Panc1 (cell line): ENCODE data around the gene NUDT16. TPM values are rescaled to one million over a fixed set of nuclear protein-coding genes. Genes with fewer than 3 reads are reported as not detected.

Experiments
- ATAC-seq: fragments of 200-7000 bp; cut with Tn5 transposase; 2 replicates; pipeline ENCODE4 v1.9.1; 2020; ENCODE audit warnings: mild to moderate bottlenecking, moderate library complexity
- BruUV-seq: library from RNA; stranded (reverse); fragments of 400-500 nt; replicated peaks from 2 replicates; lab custom pipeline; 2021; lab: Mats Ljungman, UMichigan
- CTCF ChIA-PET: fragments of 300-600 bp; sonication (Branson Sonifier 250); formaldehyde crosslinking; loops from one replicate; lab custom pipeline; 2022; ENCODE audit warnings: antibody characterized with exemption; lab: Charles Lee
- POLR2A ChIA-PET: fragments of 300-600 bp; sonication (Branson Sonifier 250); formaldehyde crosslinking; loops from one replicate; lab custom pipeline; 2022; ENCODE audit warnings: antibody characterized with exemption; lab: Charles Lee
- DNase-seq: peaks from one replicate; pipeline ENCODE4 v3.0.0-alpha.2; 2010; ENCODE audit warnings: low read depth, low spot score
- H3K27ac ChIP-seq: 2 replicates; pipeline ENCODE4 v1.5.1; 2011; ENCODE audit warnings: mild to moderate bottlenecking, low read length, inconsistent platforms
- H3K27me3 ChIP-seq: fragments of 200-500 bp; sonication (Bioruptor generic); 2 replicates; pipeline ENCODE4 v1.6.0; 2014; ENCODE audit warnings: low read length, inconsistent platforms; ENCODE audit not compliant: control insufficient read depth, insufficient read depth
- H3K36me3 ChIP-seq: fragments of 200-500 bp; sonication (Bioruptor generic); 2 replicates; pipeline ENCODE4 v1.5.1; 2014; ENCODE audit warnings: inconsistent platforms, mild to moderate bottlenecking, low read length, moderate library complexity; ENCODE audit not compliant: control insufficient read depth, insufficient read depth
- H3K4me1 ChIP-seq: 2 replicates; pipeline ENCODE4 v1.5.1; 2011; ENCODE audit warnings: inconsistent platforms, mild to moderate bottlenecking, low read length, moderate library complexity; ENCODE audit not compliant: control insufficient read depth, insufficient read depth
- H3K4me3 ChIP-seq, 2 experiments: 2 replicates each; pipeline ENCODE4 v1.5.1; 2011 to 2012; ENCODE audit warnings: low read depth in 2 of 2, low read length in 2 of 2, mild to moderate bottlenecking in 2 of 2, inconsistent platforms in 1 of 2, moderate library complexity in 1 of 2
- H3K9me3 ChIP-seq: fragments of 200-500 bp; sonication (Bioruptor generic); 2 replicates; pipeline ENCODE4 v1.5.1; 2014; ENCODE audit warnings: low read depth, mild to moderate bottlenecking, inconsistent platforms, low read length, moderate library complexity; ENCODE audit not compliant: control insufficient read depth, insufficient read depth
- POLR2AphosphoS5 ChIP-seq: IDR thresholded peaks from 2 replicates; pipeline ENCODE4 v1.6.1; 2012; ENCODE audit warnings: mild to moderate bottlenecking, low read depth, low read length, moderate library complexity
- SIN3A ChIP-seq: IDR thresholded peaks from 2 replicates; pipeline ENCODE4 v1.6.1; 2012; ENCODE audit warnings: low read depth, mild to moderate bottlenecking, low read length, moderate library complexity, borderline replicate concordance; ENCODE audit not compliant: insufficient read depth
- TCF7L2 ChIP-seq: IDR thresholded peaks from 2 replicates; pipeline ENCODE4 v1.6.1; 2011; ENCODE audit warnings: mild to moderate bottlenecking, low read depth, low read length, inconsistent platforms
- in situ Hi-C: cut with HindIII; loops from 2 replicates; pipeline ENCODE4 v1.10.0; 2016; ENCODE audit warnings: low sequenced_read_pairs, low pct_unique_long_range_greater_than_20kb
- intact Hi-C: fragments of 100-400 bp; cut with micrococcal nuclease; formaldehyde crosslinking; loops from one replicate; pipeline ENCODE4 v1.10.0; 2022; ENCODE audit not compliant: unreplicated experiment
- total RNA-seq: library from RNA; stranded (reverse); gene quantifications from one replicate; pipeline ENCODE4 v1.2.1, GENCODE V29; 2021; ENCODE audit not compliant: unreplicated experiment
- TF ChIP-seq, protein P1 (sequence below), 2 experiments: IDR thresholded peaks; 2 replicates each; pipeline ENCODE4 v1.6.1; 2011 to 2012; ENCODE audit warnings: low read depth in 2 of 2, control low read depth in 1 of 2, low read length in 1 of 2, mild to moderate bottlenecking in 1 of 2, moderate library complexity in 1 of 2; ENCODE audit not compliant: insufficient read depth in 1 of 2
- TF ChIP-seq, protein P2 (sequence below): fragments of 450-650 bp; IDR thresholded peaks from 2 replicates; pipeline ENCODE4 v1.5.1; 2017; ENCODE audit warnings: mild to moderate bottlenecking

NUDT16 gene
- total RNA-seq, 1 experiment from 2014 or later: 12.5 TPM

DNA sequence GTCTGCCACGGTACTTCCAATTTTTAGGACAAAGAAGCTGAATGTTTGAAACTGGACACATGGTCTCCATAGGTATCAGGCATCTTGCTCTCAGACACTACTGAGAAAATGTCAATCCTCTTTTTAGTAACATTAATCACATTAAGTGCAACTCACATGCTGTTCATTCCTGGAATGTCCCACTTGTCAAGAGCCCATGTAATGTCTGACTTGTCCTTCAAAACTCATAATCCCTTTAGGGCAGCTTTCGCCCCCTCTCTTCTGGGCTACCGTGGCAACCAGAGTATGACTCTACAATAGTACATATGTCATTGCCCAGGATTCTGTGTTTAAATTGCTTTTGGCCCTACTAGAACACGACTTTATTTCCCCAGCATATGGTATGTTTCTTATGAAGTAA, 12.3 kb downstream of the NUDT16 start:
- DNase-seq (no peak), ATAC-seq (no peak)
- BruUV-seq: no TSS peak
- TF ChIP-seq POLR2AphosphoS5: no peak
- TF ChIP-seq TCF7L2: no peak
- no peak for TF ChIP-seq SIN3A
- TF ChIP-seq, protein P1, sequence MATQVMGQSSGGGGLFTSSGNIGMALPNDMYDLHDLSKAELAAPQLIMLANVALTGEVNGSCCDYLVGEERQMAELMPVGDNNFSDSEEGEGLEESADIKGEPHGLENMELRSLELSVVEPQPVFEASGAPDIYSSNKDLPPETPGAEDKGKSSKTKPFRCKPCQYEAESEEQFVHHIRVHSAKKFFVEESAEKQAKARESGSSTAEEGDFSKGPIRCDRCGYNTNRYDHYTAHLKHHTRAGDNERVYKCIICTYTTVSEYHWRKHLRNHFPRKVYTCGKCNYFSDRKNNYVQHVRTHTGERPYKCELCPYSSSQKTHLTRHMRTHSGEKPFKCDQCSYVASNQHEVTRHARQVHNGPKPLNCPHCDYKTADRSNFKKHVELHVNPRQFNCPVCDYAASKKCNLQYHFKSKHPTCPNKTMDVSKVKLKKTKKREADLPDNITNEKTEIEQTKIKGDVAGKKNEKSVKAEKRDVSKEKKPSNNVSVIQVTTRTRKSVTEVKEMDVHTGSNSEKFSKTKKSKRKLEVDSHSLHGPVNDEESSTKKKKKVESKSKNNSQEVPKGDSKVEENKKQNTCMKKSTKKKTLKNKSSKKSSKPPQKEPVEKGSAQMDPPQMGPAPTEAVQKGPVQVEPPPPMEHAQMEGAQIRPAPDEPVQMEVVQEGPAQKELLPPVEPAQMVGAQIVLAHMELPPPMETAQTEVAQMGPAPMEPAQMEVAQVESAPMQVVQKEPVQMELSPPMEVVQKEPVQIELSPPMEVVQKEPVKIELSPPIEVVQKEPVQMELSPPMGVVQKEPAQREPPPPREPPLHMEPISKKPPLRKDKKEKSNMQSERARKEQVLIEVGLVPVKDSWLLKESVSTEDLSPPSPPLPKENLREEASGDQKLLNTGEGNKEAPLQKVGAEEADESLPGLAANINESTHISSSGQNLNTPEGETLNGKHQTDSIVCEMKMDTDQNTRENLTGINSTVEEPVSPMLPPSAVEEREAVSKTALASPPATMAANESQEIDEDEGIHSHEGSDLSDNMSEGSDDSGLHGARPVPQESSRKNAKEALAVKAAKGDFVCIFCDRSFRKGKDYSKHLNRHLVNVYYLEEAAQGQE (IDR thresholded peaks at IDR 0.05; ENCODE audit: insufficient read depth in 1 of 2, low read depth in 2 of 2, low read length in 1 of 2): no peak
- TF ChIP-seq, protein P2, sequence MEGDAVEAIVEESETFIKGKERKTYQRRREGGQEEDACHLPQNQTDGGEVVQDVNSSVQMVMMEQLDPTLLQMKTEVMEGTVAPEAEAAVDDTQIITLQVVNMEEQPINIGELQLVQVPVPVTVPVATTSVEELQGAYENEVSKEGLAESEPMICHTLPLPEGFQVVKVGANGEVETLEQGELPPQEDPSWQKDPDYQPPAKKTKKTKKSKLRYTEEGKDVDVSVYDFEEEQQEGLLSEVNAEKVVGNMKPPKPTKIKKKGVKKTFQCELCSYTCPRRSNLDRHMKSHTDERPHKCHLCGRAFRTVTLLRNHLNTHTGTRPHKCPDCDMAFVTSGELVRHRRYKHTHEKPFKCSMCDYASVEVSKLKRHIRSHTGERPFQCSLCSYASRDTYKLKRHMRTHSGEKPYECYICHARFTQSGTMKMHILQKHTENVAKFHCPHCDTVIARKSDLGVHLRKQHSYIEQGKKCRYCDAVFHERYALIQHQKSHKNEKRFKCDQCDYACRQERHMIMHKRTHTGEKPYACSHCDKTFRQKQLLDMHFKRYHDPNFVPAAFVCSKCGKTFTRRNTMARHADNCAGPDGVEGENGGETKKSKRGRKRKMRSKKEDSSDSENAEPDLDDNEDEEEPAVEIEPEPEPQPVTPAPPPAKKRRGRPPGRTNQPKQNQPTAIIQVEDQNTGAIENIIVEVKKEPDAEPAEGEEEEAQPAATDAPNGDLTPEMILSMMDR: no peak
- CTCF ChIA-PET: no interaction called here
- Histone ChIP-seq H3K27me3 (no peaks in the 10 kb centered on the region; the same call in 1 of the 2 replicates), H3K4me3 (no peak overlapping the region), H3K36me3 (no peaks in the 10 kb centered on the region), H3K4me1 (no peaks in the 10 kb centered on the region), H3K27ac (no peak overlapping the region), H3K9me3 (no peaks in the 10 kb centered on the region)
- in situ Hi-C loops: no loop called here
- POLR2A ChIA-PET: no interaction called here
- intact Hi-C loops: no loop called here

DNA sequence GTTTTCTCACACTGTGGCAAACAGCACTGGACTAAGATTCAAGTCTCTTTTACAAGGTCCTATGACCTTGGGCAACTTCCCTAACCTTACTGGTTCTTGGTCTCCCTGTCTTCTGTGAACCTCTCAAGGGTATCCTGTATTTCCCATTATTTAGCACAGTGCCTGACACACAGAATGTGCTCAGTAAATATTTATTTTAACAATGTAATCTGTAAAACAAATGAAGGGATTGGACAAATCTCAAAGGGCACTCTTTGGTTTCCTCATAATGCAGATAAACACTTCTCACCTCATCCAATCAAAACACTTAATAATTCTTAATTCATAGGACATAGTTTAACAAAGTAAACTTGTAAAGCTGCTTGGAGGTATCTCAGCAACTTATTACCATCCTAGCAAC, 12.8 kb downstream of the NUDT16 start:
- H3K4me3 ChIP-seq: no peak overlapping the region
- H3K36me3 ChIP-seq: no peaks in the 10 kb centered on the region
- no peaks in the 10 kb centered on the region for H3K9me3 ChIP-seq
- no TSS peak for BruUV-seq
- TF ChIP-seq, protein P2: no peak
- TF ChIP-seq, protein P1 (IDR thresholded peaks at IDR 0.05; ENCODE audit: insufficient read depth in 1 of 2, low read depth in 2 of 2, low read length in 1 of 2): no peak
- TF ChIP-seq SIN3A (no peak), POLR2AphosphoS5 (no peak), TCF7L2 (no peak)
- no peak overlapping the region for H3K27ac ChIP-seq
- DNase-seq: no peak
- H3K4me1 ChIP-seq: no peaks in the 10 kb centered on the region
- POLR2A ChIA-PET: no interaction called here
- intact Hi-C loops: no loop called here
- ATAC-seq: no peak
- CTCF ChIA-PET: no interaction called here
- H3K27me3 ChIP-seq: no peaks in the 10 kb centered on the region; the same call in 1 of the 2 replicates
- in situ Hi-C loops: no loop called here
